HFF-Myc (cell line): ENCODE data around the gene TPM1.

Source experiments
- DNase-seq: peaks from one replicate; pipeline ENCODE4 v3.0.0-alpha.2; 2011; ENCODE audit warnings: low read depth; ENCODE audit errors: extremely low read depth
- H3K4me3 ChIP-seq: replicated peaks from 2 replicates; pipeline ENCODE4 v1.5.1; 2011; ENCODE audit warnings: low read depth, mild to moderate bottlenecking, control low read depth, low read length
- CTCF ChIP-seq: IDR thresholded peaks from 2 replicates; pipeline ENCODE4 v1.5.1; 2012; ENCODE audit warnings: mild to moderate bottlenecking, low read depth, low read length, control low read depth; ENCODE audit errors: missing control alignments

The TPM1 gene

DNA sequence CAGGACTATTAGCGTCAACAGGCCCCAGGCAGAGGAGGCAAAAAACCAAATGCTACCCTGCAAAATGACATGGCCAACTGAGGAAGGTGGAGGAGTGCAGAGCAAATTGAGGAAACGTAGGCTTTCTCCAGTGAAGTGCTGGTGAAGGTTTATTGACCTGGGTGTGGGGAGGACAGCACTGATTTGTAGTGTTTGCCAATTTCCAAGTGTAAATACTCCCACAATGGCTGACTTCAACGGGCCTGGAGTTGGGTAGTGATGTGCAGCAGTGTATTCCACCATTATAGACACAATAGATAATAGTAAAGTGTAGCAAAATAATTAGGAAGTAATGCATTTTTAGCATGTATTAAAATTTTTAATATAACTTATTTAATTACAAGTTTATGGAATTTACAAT lies 32.2 kb upstream of the TPM1 start:
- H3K4me3 ChIP-seq: no peak overlapping the region
- no peak for TF ChIP-seq CTCF
- DNase-seq: no peak

DNA sequence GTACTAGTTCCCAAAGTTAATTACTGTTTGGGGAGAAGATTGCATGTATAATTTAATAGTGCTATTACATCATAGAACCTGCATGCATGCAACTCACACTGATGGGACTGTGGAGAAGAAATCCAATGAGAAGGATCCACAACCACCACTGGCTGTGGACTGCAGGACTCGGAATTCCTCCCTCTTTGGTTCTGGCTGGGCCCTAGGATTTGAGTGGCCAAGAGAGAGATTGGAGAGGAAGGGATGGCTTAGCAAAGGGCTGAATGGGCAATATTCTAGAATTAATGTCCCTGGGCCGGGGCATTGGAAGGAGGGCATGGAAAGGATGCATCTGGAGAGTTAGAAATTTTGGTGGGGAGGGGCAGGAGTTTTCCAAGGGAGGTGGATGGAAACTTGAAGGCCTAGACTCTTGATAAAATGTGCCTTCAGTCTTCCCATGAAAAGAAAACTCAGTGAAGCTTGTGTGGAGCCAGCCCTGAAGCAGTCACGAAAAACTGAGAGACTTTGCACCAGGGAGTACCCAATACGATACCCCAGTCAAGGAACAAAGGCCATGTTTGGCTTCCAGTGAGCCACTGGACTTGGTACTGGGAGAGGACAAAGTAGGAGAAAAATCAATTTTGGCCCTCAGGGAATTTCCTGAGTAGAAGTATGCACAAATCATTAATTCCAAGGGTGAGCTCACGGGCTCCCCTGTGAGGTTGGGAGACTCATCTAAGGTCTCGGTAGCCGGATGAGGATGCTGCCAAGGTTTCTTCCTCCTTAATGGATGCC lies 31.4 kb upstream of the TPM1 start:
- H3K4me3 ChIP-seq: no peak overlapping the region
- no peak for TF ChIP-seq CTCF

DNA sequence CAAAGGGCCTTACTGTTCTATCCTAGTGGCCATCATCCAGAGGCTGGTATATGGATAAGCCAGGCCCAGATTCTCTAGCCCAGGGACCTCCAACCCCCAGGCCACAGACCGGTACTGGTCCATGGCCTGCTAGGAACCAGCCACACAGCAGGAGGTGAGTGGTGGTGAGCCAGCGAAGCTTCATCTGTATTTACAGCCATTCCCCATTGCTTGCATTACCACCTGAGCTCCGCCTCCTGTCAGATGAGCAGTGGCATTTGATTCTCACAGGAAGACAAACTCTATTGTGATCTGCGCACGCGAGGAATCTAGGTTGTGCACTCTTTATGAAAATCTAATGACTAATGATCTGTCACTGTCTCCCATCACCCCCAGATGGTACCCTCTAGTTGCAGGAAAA lies 30.1 kb upstream of the TPM1 start:
- TF ChIP-seq CTCF: no peak

More for the DNA sequence above, 31.4 kb upstream of the TPM1 start:
- no peak for DNase-seq

DNA sequence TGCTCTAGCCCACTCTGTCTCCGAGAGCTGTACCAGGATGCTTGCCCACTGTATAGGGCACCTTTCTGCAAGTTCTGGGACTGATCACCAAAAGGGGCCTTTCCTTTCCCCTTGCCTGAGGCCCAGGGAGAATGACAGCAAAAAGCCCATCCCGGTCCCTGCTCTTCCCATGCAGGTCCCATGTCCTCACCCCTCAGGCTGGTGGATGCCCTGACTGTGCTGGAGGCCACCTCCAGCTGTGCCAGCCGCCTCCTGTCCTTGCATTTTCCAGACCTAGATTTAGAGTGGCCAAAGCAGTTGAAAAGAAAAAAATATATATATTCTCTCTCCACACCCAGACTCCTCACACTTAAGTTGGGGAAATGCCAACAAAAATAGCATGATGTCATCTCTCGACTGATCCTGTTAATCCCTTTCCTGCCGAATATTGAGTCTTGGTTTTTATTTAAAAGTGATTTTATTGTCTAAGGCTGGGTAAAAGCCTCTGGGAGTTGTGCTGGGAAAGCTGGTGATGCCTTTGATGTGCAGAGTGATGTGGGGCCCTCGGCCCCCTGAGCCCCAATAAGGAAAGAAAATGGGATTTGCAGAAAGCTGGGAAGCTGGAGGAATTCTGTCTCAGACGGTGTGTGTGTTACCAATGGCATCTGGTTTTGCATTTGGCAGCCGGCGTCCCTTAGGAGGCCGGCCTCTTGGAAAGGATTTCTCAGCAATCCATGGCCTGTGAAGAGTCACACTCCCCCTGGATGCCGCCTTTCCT lies 29.3 kb upstream of the TPM1 start:
- DNase-seq: peak; percentile 83
- TF ChIP-seq CTCF: no peak

More for the DNA sequence above, 30.1 kb upstream of the TPM1 start:
- H3K4me3 ChIP-seq: no peak overlapping the region
- DNase-seq: no peak

GRCh38 chr15:63014578-63014977 lies 28.0 kb upstream of the TPM1 start:
- TF ChIP-seq CTCF: no peak
- no peak overlapping the region for H3K4me3 ChIP-seq
- DNase-seq: no peak

More for the DNA sequence above, 29.3 kb upstream of the TPM1 start:
- no peak overlapping the region for H3K4me3 ChIP-seq

DNA sequence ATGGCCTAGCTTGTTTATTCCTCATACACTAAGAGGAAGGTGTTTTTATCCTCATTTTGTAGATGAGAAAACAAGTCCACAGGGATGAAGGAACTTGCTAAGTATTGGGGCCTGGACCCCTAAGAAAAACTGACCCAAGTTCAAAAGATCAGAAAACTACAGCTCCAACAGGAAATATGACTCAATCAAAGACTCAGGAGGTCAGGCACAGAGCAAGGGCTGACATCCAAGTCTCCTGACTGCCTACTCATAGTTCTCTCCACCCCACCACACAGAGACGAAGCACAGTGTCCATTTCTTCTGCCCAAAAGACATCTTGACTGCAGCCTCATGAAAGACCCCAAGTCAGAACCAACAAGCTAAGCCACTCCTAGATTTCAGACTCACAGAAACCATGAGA lies 26.9 kb upstream of the TPM1 start:
- TF ChIP-seq CTCF: no peak
- no peak overlapping the region for H3K4me3 ChIP-seq
- no peak for DNase-seq
